ENCODE data around the gene SGMS1.

DNA sequence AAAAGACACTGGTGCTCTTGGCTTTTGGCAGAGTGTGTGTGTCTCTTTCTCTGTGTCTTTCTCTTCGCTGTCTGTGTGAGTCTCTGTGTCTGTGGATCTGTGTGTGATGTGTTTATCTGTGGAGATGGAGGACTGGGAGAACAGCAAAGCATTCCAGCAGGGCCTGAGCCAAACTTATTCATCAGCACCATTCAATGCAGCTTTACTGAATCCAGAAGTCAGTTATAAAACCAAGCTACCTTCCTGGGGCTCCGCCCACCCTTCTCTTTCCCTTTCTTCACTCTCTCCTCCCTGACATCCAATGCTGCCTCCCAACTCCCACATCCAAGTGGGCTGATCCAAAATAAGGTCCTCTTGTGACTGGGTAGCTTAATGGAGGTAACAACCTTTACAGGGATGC, 3.9 kb downstream of the SGMS1 start:
- TF ChIP-seq, protein P1, sequence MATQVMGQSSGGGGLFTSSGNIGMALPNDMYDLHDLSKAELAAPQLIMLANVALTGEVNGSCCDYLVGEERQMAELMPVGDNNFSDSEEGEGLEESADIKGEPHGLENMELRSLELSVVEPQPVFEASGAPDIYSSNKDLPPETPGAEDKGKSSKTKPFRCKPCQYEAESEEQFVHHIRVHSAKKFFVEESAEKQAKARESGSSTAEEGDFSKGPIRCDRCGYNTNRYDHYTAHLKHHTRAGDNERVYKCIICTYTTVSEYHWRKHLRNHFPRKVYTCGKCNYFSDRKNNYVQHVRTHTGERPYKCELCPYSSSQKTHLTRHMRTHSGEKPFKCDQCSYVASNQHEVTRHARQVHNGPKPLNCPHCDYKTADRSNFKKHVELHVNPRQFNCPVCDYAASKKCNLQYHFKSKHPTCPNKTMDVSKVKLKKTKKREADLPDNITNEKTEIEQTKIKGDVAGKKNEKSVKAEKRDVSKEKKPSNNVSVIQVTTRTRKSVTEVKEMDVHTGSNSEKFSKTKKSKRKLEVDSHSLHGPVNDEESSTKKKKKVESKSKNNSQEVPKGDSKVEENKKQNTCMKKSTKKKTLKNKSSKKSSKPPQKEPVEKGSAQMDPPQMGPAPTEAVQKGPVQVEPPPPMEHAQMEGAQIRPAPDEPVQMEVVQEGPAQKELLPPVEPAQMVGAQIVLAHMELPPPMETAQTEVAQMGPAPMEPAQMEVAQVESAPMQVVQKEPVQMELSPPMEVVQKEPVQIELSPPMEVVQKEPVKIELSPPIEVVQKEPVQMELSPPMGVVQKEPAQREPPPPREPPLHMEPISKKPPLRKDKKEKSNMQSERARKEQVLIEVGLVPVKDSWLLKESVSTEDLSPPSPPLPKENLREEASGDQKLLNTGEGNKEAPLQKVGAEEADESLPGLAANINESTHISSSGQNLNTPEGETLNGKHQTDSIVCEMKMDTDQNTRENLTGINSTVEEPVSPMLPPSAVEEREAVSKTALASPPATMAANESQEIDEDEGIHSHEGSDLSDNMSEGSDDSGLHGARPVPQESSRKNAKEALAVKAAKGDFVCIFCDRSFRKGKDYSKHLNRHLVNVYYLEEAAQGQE (IDR thresholded peaks at IDR 0.05; ENCODE audit: insufficient read depth in 1 of 2, low read depth in 2 of 2, low read length in 2 of 2), result no peak
- no peak for TF ChIP-seq TAF1 (IDR thresholded peaks at IDR 0.05; ENCODE audit: borderline replicate concordance, insufficient read depth, low read length)
